HPDE6-E6E7 (cell line): Measurements from ENCODE around the gene PRCC.
"Not testable (repeated sequence)": the region's sequence is repeated elsewhere in the genome, so short reads cannot be mapped to it uniquely, and the experiment has no call there.

Experiments used
- DNase-seq: peaks from one replicate; pipeline ENCODE4 v3.0.0; 2011; ENCODE audit warnings: missing footprints; ENCODE audit errors: extremely low spot score

PRCC gene

DNA sequence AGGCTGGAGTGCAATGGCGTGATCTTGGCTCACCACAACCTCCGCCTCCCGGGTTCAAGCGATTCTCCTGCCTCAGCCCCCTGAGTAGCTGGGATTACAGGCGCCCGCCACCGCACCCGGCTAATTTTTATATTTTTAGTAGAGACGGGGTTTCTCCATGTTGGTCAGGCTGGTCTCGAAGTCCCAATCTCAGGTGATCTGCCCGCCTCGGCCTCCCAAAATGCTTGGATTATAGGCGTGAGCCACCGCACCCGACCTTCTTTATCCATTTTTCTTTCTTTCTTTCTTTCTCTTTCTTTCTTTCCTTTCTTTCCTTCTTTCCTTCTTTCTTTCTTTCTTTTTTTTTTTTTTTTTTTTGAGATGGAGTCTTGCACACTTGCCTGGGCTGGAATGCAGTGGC, 2.2 kb upstream of the PRCC start:
- not testable (repeated sequence) for DNase-seq

GRCh38 chr1:156765666-156766065, 1.7 kb upstream of the PRCC start:
- no peak for DNase-seq

- DNase-seq, result no peak
Observed at GRCh38 chr1:156766298-156767100, 836 bp upstream of the PRCC start.

GRCh38 chr1:156767879-156768604, 707 bp downstream of the PRCC start:
- no peak for DNase-seq

GRCh38 chr1:156768610-156769295, 1.4 kb downstream of the PRCC start:
- no peak for DNase-seq

DNA sequence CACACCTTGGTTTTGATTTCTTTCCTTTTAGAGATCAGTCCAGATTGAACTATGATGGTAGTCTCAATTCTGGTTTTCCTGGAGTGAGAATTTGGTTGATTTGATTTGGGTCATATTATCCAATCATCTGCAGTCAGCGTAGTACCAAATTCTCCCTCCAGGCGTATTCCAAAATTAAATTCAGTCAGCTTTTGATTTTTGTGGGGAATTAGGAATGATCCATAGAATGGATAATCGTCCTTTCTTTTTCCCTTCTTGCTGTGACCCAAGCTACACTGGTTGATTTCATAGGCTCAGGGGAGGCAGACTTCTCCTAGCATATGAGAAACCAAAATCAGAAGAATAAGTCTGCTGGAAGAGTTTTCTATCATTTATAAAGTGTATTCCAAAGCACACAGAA, 4.9 kb downstream of the PRCC start:
- DNase-seq, result no peak

- no peak for DNase-seq
Observed at GRCh38 chr1:156772728-156773497, 5.6 kb downstream of the PRCC start.

DNA sequence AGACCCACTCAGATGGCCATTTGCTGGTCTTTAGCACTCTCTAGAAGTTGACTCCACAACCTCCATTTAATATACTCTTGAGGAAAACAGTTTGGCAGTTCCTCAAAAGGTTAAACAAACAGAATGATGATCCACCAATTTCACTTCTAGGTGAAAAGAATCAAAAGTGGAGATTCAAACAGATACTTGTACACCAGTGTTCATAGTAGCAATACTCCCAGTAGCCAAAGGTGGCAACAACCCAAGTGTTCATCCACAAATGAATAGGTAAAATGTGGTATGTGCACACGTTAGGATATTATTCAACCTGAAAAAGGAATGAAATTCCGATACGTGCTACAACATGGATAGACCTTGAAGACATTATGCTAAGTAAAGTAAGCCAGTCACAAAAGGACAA, 6.3 kb downstream of the PRCC start:
- no peak for DNase-seq

GRCh38 chr1:156775799-156776198, 8.5 kb downstream of the PRCC start:
- no peak for DNase-seq

DNA sequence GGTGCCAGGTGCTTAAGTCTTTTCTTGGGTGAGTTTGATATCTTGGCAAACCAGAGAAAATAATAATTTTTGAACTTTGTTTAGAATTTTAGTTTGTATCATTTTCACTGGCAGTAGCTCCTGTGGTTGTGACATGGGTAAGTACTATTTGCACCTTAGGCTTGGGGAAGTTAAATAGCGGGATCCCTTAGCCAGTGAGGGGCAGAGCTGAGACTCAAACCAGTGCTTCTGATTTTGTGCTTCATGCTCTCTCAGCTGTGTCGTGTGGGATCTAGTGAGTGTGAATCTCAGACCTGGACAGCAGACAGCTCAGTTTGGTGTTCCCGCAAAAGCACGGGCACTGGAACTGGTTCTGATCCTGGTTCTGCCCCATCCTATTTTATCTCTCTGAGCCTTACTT, 9.6 kb downstream of the PRCC start:
- DNase-seq, result no peak

GRCh38 chr1:156777573-156777972, 10.2 kb downstream of the PRCC start:
- no peak for DNase-seq

- DNase-seq, result no peak
Observed at GRCh38 chr1:156781585-156782186, 14.4 kb downstream of the PRCC start.

DNA sequence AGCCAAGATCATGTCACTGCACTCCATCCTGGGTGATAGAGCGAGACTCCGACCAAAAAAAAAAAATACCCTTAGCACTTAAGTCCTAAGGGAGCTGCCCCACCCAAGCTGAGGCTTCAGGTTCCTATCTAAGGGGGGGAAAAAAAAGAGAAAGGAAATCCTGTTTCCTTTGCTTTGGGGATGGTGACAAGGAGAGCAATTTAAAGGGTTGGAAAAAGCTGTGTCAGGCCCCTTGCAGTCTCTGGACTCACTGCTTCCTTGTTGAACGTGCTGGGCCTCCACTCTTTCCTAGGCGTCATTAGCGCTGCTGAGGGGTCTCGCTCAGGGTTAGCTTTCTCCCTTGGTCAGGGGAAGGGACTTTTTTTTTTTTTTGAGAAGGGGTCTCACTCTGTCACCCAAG, 18.1 kb downstream of the PRCC start:
- DNase-seq, result no peak

DNA sequence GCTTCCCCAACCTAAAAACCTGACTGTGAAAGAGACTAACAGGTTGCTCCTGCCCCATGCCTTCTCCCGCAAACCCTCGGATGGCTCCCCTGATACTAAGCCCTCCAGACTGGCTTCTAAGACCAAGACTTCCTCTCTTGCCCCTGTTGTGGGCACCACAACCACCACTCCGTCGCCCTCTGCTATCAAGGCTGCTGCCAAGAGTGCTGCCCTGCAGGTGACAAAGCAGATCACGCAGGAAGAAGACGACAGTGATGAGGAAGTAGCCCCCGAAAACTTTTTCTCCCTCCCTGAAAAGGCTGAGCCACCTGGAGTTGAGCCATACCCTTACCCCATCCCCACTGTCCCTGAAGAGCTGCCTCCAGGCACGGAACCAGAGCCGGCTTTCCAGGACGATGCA, 19.3 kb downstream of the PRCC start:
- DNase-seq, result no peak

- no peak for DNase-seq
Observed at GRCh38 chr1:156788136-156788535, 20.8 kb downstream of the PRCC start.

- no peak for DNase-seq
Observed at GRCh38 chr1:156789621-156790318, 22.4 kb downstream of the PRCC start.

- DNase-seq, result no peak
Observed at GRCh38 chr1:156794506-156795373, 27.4 kb downstream of the PRCC start.

DNA sequence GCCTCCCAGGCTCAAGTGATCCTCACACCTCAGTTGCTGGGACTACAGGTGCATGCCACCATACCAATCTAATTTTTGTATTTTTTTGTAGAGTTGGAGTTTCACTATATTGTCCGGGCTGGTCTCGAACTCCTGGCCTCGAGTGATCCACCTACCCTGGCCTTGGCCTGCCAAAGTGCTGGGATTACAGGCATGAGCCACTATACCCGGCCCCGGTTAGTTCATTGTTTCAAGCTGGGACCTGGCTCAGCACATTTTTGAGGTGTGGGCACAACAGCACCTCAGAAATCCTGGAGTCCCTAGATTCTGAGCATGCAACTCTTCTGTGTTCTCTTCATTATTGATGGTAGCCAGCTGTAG, 28.0 kb downstream of the PRCC start:
- no peak for DNase-seq

GRCh38 chr1:156795787-156796186, 28.5 kb downstream of the PRCC start:
- no peak for DNase-seq
